Measurements from ENCODE around the gene DCDC2C.

- TF ChIP-seq, protein P1, sequence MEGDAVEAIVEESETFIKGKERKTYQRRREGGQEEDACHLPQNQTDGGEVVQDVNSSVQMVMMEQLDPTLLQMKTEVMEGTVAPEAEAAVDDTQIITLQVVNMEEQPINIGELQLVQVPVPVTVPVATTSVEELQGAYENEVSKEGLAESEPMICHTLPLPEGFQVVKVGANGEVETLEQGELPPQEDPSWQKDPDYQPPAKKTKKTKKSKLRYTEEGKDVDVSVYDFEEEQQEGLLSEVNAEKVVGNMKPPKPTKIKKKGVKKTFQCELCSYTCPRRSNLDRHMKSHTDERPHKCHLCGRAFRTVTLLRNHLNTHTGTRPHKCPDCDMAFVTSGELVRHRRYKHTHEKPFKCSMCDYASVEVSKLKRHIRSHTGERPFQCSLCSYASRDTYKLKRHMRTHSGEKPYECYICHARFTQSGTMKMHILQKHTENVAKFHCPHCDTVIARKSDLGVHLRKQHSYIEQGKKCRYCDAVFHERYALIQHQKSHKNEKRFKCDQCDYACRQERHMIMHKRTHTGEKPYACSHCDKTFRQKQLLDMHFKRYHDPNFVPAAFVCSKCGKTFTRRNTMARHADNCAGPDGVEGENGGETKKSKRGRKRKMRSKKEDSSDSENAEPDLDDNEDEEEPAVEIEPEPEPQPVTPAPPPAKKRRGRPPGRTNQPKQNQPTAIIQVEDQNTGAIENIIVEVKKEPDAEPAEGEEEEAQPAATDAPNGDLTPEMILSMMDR (IDR thresholded peaks at IDR 0.05; ENCODE audit: borderline replicate concordance, extremely low read depth, low read length, poor library complexity, severe bottlenecking), result no peak
- no peak for TF ChIP-seq EZH2 (IDR thresholded peaks at IDR 0.05; ENCODE audit: borderline replicate concordance, low read depth, low read length, severe bottlenecking)
Observed at GRCh38 chr2:3655871-3656761, 47.3 kb upstream of the DCDC2C start.
